ENCODE data around the gene ABLIM3. TPM values are rescaled to one million over a fixed set of nuclear protein-coding genes. Genes with fewer than 3 reads are reported as not detected.

Gene ABLIM3
- total and polyA plus RNA-seq, 10 of the 15 experiments (the other 5 are each of a cell fraction or from before 2014, with no cell fraction given): 0.03 TPM; not detected in 9

DNA sequence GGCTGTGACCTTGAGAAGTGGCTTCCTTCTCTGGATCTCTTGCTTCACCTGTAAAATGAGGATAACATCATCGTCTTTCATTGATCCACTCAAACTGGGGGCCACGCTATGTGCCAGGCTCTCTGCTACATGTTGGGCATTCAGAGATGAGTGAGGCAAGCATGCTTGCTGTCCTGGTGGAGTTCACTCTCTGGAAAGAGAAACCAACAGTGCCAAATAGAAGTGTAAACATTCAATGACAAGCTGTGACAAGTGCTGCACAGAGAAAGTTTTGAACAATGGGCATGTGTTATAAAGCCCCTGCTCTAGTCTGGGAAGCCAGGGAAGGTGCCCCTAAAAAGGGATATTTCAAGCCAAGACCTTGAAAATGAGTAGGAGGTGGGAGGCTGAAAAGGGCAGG, 79.5 kb downstream of the ABLIM3 start:
- Histone ChIP-seq H3K27ac (ENCODE audit: control insufficient read depth, insufficient read depth) (no peak overlapping the region), H3K4me1 (ENCODE audit: control insufficient read depth, insufficient read depth, low read length) (no peaks in the 10 kb centered on the region), H3K4me2 (ENCODE audit: control insufficient read depth, insufficient read depth) (no peak overlapping the region), H3K4me3 (no peak overlapping the region), H2AFZ (ENCODE audit: control insufficient read depth, low read depth, low read length) (no peak overlapping the region), H4K20me1 (ENCODE audit: control insufficient read depth, insufficient read depth) (no peaks in the 10 kb centered on the region), H3K36me3 (ENCODE audit: control insufficient read depth in 2 of 2, insufficient read depth in 2 of 2, low read length in 1 of 2) (no peaks in the 10 kb centered on the region), H3K9me3 (replicated peaks; ENCODE audit: control insufficient read depth, insufficient read depth, low read length) (no peaks in the 10 kb centered on the region), H3K9ac (ENCODE audit: control insufficient read depth, insufficient read depth, low read length) (no peak overlapping the region), H3K27me3 (replicated peaks in 1 of 2; ENCODE audit: control insufficient read depth in 2 of 2, insufficient read depth in 2 of 2, low read length in 1 of 2) (no peaks in the 10 kb centered on the region; a peak in 1 of 4 replicates), H3K79me2 (ENCODE audit: control insufficient read depth, insufficient read depth, low read length) (no peaks in the 10 kb centered on the region)
- FAIRE-seq (no peak), ATAC-seq (no peak), DNase-seq (ENCODE audit: low read depth, low spot score) (no peak)
- in situ Hi-C loops (cut with MboI): no loop called here
- ChIA-PET POLR2A (no interaction called here), RAD21 (ENCODE audit: unreplicated experiment) (no interaction called here), SMC1A (ENCODE audit: uncharacterized antibody, unreplicated experiment) (no interaction called here), CTCF (no interaction called here)
- TF ChIP-seq MAX (IDR thresholded peaks at IDR 0.05; ENCODE audit: low read depth, low read length) (no peak), MYB (IDR thresholded peaks at IDR 0.05; ENCODE audit: borderline replicate concordance, low read depth, low read length) (no peak), MEF2A (IDR thresholded peaks at IDR 0.05; ENCODE audit: insufficient read depth, low read depth, low read length) (no peak), EGR1 (IDR thresholded peaks at IDR 0.05; ENCODE audit: borderline replicate concordance in 1 of 2, low read depth in 2 of 2, low read length in 2 of 2) (no peak), TCF12 (IDR thresholded peaks at IDR 0.05; ENCODE audit: low read depth, low read length) (no peak)
- intact Hi-C loops (cut with micrococcal nuclease; ENCODE audit: unreplicated experiment): no loop called here
- no TSS peak for BruUV-seq (replicated peaks)
- 32% methylated on average over 2 of the region's 2 CpGs for WGBS (ENCODE audit: insufficient coverage, insufficient replicate concordance, low lambda C conversion rate, missing lambda C conversion rate)

- no peak for DNase-seq (ENCODE audit: low read depth, low spot score)
- Histone ChIP-seq H4K20me1 (ENCODE audit: control insufficient read depth, insufficient read depth) (no peaks in the 10 kb centered on the region), H3K27me3 (replicated peaks in 1 of 2; ENCODE audit: control insufficient read depth in 2 of 2, insufficient read depth in 2 of 2, low read length in 1 of 2) (no peaks in the 10 kb centered on the region; a peak in 1 of 4 replicates), H3K27ac (ENCODE audit: control insufficient read depth, insufficient read depth) (no peak overlapping the region), H3K79me2 (ENCODE audit: control insufficient read depth, insufficient read depth, low read length) (no peaks in the 10 kb centered on the region), H3K9me3 (replicated peaks; ENCODE audit: control insufficient read depth, insufficient read depth, low read length) (no peaks in the 10 kb centered on the region), H3K4me2 (ENCODE audit: control insufficient read depth, insufficient read depth) (no peak overlapping the region), H3K4me3 (no peak overlapping the region), H3K9ac (ENCODE audit: control insufficient read depth, insufficient read depth, low read length) (no peak overlapping the region), H3K4me1 (ENCODE audit: control insufficient read depth, insufficient read depth, low read length) (no peaks in the 10 kb centered on the region), H3K36me3 (ENCODE audit: control insufficient read depth in 2 of 2, insufficient read depth in 2 of 2, low read length in 1 of 2) (no peaks in the 10 kb centered on the region), H2AFZ (ENCODE audit: control insufficient read depth, low read depth, low read length) (no peak overlapping the region)
- no TSS peak for BruUV-seq (replicated peaks)
- intact Hi-C loops (cut with micrococcal nuclease; ENCODE audit: unreplicated experiment): no loop called here
- POLR2A ChIA-PET: no interaction called here
- ATAC-seq: no peak
- in situ Hi-C loops (cut with MboI): no loop called here
- SMC1A ChIA-PET (ENCODE audit: uncharacterized antibody, unreplicated experiment): no interaction called here
- RAD21 ChIA-PET (ENCODE audit: unreplicated experiment): no interaction called here
- WGBS (ENCODE audit: insufficient coverage, insufficient replicate concordance, low lambda C conversion rate, missing lambda C conversion rate): 7% methylated on average over 1 of the region's 1 CpG
- no peak for FAIRE-seq
- CTCF ChIA-PET: no interaction called here
- no peak for TF ChIP-seq RAD51 (IDR thresholded peaks at IDR 0.05)
- no peak for TF ChIP-seq BMI1 (IDR thresholded peaks at IDR 0.05; ENCODE audit: borderline replicate concordance)
- TF ChIP-seq, protein P1, sequence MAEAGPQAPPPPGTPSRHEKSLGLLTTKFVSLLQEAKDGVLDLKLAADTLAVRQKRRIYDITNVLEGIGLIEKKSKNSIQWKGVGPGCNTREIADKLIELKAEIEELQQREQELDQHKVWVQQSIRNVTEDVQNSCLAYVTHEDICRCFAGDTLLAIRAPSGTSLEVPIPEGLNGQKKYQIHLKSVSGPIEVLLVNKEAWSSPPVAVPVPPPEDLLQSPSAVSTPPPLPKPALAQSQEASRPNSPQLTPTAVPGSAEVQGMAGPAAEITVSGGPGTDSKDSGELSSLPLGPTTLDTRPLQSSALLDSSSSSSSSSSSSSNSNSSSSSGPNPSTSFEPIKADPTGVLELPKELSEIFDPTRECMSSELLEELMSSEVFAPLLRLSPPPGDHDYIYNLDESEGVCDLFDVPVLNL (IDR thresholded peaks at IDR 0.05; ENCODE audit: low read depth, low read length): no peak
- no peak for TF ChIP-seq NR2C1 (IDR thresholded peaks at IDR 0.05)
- TF ChIP-seq MYC (IDR thresholded peaks at IDR 0.05; ENCODE audit: insufficient read depth, insufficient read length, insufficient replicate concordance, low read length, severe bottlenecking): no peak
- no peak for TF ChIP-seq ZNF384 (IDR thresholded peaks at IDR 0.05; ENCODE audit: borderline replicate concordance, low read depth, low read length)
- no peak for TF ChIP-seq POU2F2 (IDR thresholded peaks at IDR 0.05; ENCODE audit: borderline replicate concordance, low read depth, low read length)
- TF ChIP-seq HCFC1 (IDR thresholded peaks at IDR 0.05; ENCODE audit: low read length): no peak
- no peak for TF ChIP-seq NFYB (IDR thresholded peaks at IDR 0.05; ENCODE audit: insufficient read depth, low read depth, low read length)
- TF ChIP-seq ETV6 (conservative IDR thresholded peaks at IDR 0.05 in 1 of 2, IDR thresholded peaks at IDR 0.05 in 1 of 2; ENCODE audit: borderline replicate concordance in 1 of 2, low read depth in 1 of 2): no peak
- TF ChIP-seq NR2F1 (conservative IDR thresholded peaks at IDR 0.05): no peak
- no peak for TF ChIP-seq JUND (IDR thresholded peaks at IDR 0.05; ENCODE audit: low read depth, low read length)
Measured at GRCh38 chr5:149221326-149221725, 80.0 kb downstream of the ABLIM3 start.
